Upper lobe of left lung (tissue), 6 donors: ENCODE results near the gene SORL1. TPM values are rescaled to one million over a fixed set of nuclear protein-coding genes. Genes with fewer than 3 reads are reported as not detected.

Experiments
- ATAC-seq, 2 donors: fragments of 200-7000 bp; cut with Tn5 transposase; one replicate each; pipeline ENCODE4 v1.9.1; 2022; ENCODE audit warnings: mild to moderate bottlenecking in 2 of 2, moderate library complexity in 2 of 2; ENCODE audit not compliant: low FRiP score in 2 of 2
- DNase-seq, 2 donors: peaks; one replicate each; pipeline ENCODE4 v3.0.0-alpha.2; 2019 to 2020
- H3K27ac ChIP-seq, 4 donors: fragments of 200-600 bp; sonication (generic); one replicate each; pipeline ENCODE4 v1.5.1; 2016 to 2019
- H3K27me3 ChIP-seq, 4 donors: fragments of 200-600 bp; sonication (generic); one replicate each; pipeline ENCODE4 v1.5.1; 2017 to 2019
- H3K36me3 ChIP-seq, 4 donors: fragments of 200-600 bp; sonication (generic); one replicate each; pipeline ENCODE4 v1.5.1; 2016 to 2019
- H3K4me1 ChIP-seq, 4 donors: fragments of 200-600 bp; sonication (generic); one replicate each; pipeline ENCODE4 v1.5.1; 2018 to 2019
- H3K4me3 ChIP-seq, 4 donors: fragments of 200-600 bp; sonication (generic); one replicate each; pipeline ENCODE4 v1.5.1; 2017 to 2019; ENCODE audit warnings: mild to moderate bottlenecking in 2 of 4, moderate library complexity in 1 of 4
- H3K9me3 ChIP-seq, 4 donors: fragments of 200-600 bp; sonication (generic); one replicate each; pipeline ENCODE4 v1.5.1; 2018 to 2019
- CTCF ChIP-seq, 6 experiments: fragments of 450-650 bp in 4 of 6; fragments of 200-600 bp in 2 of 6; sonication (generic) in 2 of 6; IDR thresholded peaks; one replicate each; pipeline ENCODE4 v1.5.1; 2016 to 2019; ENCODE audit warnings: antibody characterized with exemption in 6 of 6
- EP300 ChIP-seq, 4 donors: sonication (generic); formaldehyde crosslinking; IDR thresholded peaks; one replicate each; pipeline ENCODE4 v1.5.1; 2017; ENCODE audit warnings: antibody characterized with exemption in 4 of 4, control low read depth in 2 of 4
- POLR2A ChIP-seq, 4 donors: fragments of 450-650 bp; IDR thresholded peaks; one replicate each; pipeline ENCODE4 v1.5.1; 2016 to 2017; ENCODE audit warnings: antibody characterized with exemption in 4 of 4, mild to moderate bottlenecking in 2 of 4
- POLR2AphosphoS5 ChIP-seq, 2 donors: sonication (generic); formaldehyde crosslinking; IDR thresholded peaks; one replicate each; pipeline ENCODE4 v1.5.1; 2017; ENCODE audit warnings: antibody characterized with exemption in 2 of 2
- WGBS, 2 donors: methylation state at CpG; one replicate each; pipeline ENCODE4 v1.1.5; 2017 to 2018; 5-methylcytosine and 5-hydroxymethylcytosine counted together
- total RNA-seq, 6 donors: library from RNA; depleted of rRNA in 4 of 6; stranded (reverse); fragments of >200 nt in 4 of 6; gene quantifications; one replicate each; pipeline versions ENCODE4 v1.1.0 to v1.2.1, GENCODE V29; 2016 to 2021
- donor health status: DM: no; HTN: no; CAD: no; lungs with moderate emphysema.
- donor health status: DM: no; HTN: yes; CAD: no; lungs with severe emphysema.

SORL1 gene
- total RNA-seq, 6 donors from 2014 or later = 33.3 to 85.9 (median 67.2) TPM

- Histone ChIP-seq H3K4me1 (peaks cover 10 to 18% (median 13%) of the 10 kb centered on the region in 4 donors), H3K36me3 (peaks cover 0 to 3% (median 2%) of the 10 kb centered on the region in 4 donors), H3K27ac (no peak overlapping the region), H3K4me3 (no peak overlapping the region), H3K27me3 (no peaks in the 10 kb centered on the region), H3K9me3 (no peaks in the 10 kb centered on the region)
- no peak for TF ChIP-seq POLR2AphosphoS5 (IDR thresholded peaks at IDR 0.05)
- TF ChIP-seq EP300 (IDR thresholded peaks at IDR 0.05) = no peak
- no peak for TF ChIP-seq CTCF (IDR thresholded peaks at IDR 0.05)
- TF ChIP-seq POLR2A (IDR thresholded peaks at IDR 0.05) = no peak
- no peak for DNase-seq
- 46 to 52% methylated on average over 11 of the region's 11 CpGs for WGBS, 2 donors
- no peak for ATAC-seq
Observed at GRCh38 chr11:121572571-121573059, 120.5 kb downstream of the SORL1 start.

DNA sequence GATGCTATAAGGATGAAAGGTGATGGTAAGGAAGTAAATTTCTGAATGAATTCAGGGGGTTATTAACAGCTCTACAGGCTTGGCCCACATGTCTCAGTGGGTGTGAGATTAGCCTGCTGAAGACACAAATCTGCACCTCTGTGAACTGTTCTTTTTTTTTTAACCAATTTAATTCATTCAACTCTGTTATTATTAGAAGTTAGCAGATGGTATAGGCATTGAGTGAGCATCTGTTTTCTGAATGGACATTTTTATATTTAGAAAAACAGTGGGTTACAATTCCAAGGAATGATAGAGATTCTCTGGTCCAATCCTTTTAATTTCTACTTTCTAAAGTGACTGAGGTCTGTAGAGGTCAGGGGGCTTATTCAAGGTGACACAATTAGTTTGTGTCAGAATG lies 122.7 kb downstream of the SORL1 start:
- Histone ChIP-seq H3K4me3 (no peak overlapping the region), H3K36me3 (peaks cover 0 to 3% (median 2%) of the 10 kb centered on the region in 4 donors), H3K27ac (peak overlapping the region in 2 of 4 donors; percentile 22 to 37), H3K27me3 (no peaks in the 10 kb centered on the region), H3K9me3 (no peaks in the 10 kb centered on the region), H3K4me1 (peaks cover 10 to 18% (median 17%) of the 10 kb centered on the region in 4 donors)
- TF ChIP-seq POLR2A (IDR thresholded peaks at IDR 0.05) (no peak), POLR2AphosphoS5 (IDR thresholded peaks at IDR 0.05) (no peak), CTCF (IDR thresholded peaks at IDR 0.05) (no peak), EP300 (IDR thresholded peaks at IDR 0.05) (no peak)
- DNase-seq = no peak
- no peak for ATAC-seq

DNA sequence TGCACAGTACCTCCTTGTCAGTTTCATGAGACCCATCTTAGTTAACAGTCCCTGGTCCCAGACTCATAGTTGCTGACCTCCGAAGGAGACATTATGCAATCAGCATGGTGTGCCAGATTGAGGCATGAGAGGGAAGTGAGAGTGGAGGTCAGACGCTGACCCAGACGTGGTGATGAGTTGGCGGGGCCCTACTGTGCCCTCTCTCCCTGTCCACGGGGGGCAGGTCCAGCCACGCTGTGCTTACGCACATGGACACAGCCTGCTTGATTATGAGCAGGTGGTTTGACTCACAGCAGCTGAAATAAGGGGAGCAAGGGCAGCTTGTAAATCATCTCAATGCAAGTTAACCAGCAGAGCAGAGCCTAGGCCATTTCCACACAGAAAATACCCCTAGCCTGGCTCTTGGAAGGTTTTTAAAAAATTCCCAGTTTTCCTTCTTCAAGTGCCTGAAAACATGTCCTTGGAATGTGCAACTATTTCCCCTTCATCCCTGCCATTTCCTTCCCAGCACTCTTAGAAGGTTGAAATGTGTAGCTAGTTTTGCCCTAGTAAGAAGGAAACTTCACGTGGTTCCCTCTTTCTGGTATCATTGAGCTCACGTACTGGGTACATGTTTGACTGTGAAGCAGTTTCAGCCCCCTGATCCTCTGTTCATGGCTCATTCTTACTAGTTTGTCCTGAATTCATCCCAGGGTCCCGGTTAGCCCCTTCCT lies 123.3 kb downstream of the SORL1 start:
- H3K4me3 ChIP-seq = no peak overlapping the region
- H3K36me3 ChIP-seq = peaks cover 0 to 3% (median 2%) of the 10 kb centered on the region in 4 donors
- H3K27ac ChIP-seq = peak overlapping the region; percentile 37 to 71 (median 64)
- no peaks in the 10 kb centered on the region for H3K27me3 ChIP-seq
- peaks cover 10 to 18% (median 17%) of the 10 kb centered on the region in 4 donors for H3K4me1 ChIP-seq
- no peaks in the 10 kb centered on the region for H3K9me3 ChIP-seq
- ATAC-seq (peak; percentile 89 to 94), DNase-seq (peak; percentile 60 to 85)
- 55 to 71% methylated on average over 4 to 10 of the region's 10 CpGs for WGBS, 2 donors
- TF ChIP-seq CTCF (IDR thresholded peaks at IDR 0.05) (no peak), POLR2AphosphoS5 (IDR thresholded peaks at IDR 0.05) (peak; percentile 87 to 93), EP300 (IDR thresholded peaks at IDR 0.05) (peak; percentile 32 to 86 (median 72)), POLR2A (IDR thresholded peaks at IDR 0.05) (peak in 1 of 4 donors; percentile 73)

DNA sequence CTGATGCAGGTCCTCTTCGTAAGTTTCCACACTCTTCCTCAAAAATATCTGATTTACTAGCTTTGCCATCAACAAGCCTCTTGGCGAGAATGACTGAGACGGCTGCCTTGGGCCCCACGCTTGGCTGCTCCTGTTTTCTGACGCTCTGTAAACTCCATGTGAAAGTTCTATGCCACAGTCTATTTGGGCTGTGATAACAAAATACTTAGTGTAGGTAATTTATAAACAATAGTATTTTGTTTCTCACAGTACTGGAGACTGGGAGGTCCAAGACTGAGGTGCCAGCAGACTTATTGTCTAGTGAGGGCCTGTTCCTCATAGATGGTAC lies 123.8 kb downstream of the SORL1 start:
- H3K27me3 ChIP-seq = no peaks in the 10 kb centered on the region
- no peak for TF ChIP-seq CTCF (IDR thresholded peaks at IDR 0.05)
- TF ChIP-seq POLR2A (IDR thresholded peaks at IDR 0.05) = no peak
- TF ChIP-seq EP300 (IDR thresholded peaks at IDR 0.05) = no peak
- no peak for TF ChIP-seq POLR2AphosphoS5 (IDR thresholded peaks at IDR 0.05)
- no peaks in the 10 kb centered on the region for H3K9me3 ChIP-seq
- peaks cover 10 to 18% (median 17%) of the 10 kb centered on the region in 4 donors for H3K4me1 ChIP-seq
- H3K4me3 ChIP-seq = no peak overlapping the region
- DNase-seq (no peak), ATAC-seq (no peak)
- H3K36me3 ChIP-seq = peaks cover 0 to 3% (median 2%) of the 10 kb centered on the region in 4 donors
- 80 to 85% methylated on average over 5 of the region's 5 CpGs for WGBS, 2 donors
- peak overlapping the region; percentile 37 to 71 (median 64) for H3K27ac ChIP-seq
